Measurements from ENCODE around the gene RNF175. TPM values are rescaled to one million over a fixed set of nuclear protein-coding genes. Genes with fewer than 3 reads are reported as not detected.

RNF175 gene
- total RNA-seq, 4 donors from 2014 or later, result not detected

GRCh38 chr4:153679486-153679885 lies 80.3 kb downstream of the RNF175 start:
- no peak for TF ChIP-seq CTCF (IDR thresholded peaks at IDR 0.05; ENCODE audit: low read depth)

DNA sequence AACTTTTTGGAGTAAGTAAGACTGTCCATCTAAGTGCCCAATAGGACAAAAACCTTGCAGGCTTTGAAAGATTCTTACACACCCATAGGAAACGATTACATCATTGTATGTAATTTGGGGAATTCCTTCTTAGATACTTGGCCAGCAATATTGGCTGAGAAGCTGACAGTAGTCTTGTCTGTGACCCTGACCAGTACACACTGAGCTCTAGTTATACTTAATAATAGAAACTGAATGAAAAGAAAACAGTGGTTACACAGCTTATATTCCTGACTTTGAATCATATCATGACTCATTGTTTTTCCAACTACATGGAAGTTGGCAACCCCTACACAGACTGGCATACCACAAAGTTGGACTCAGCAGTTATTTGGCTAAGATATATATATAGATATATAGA lies 82.8 kb downstream of the RNF175 start:
- no peak for TF ChIP-seq CTCF (IDR thresholded peaks at IDR 0.05; ENCODE audit: low read depth)

GRCh38 chr4:153676486-153676885 lies 83.3 kb downstream of the RNF175 start:
- no peak for TF ChIP-seq CTCF (IDR thresholded peaks at IDR 0.05; ENCODE audit: low read depth)

- TF ChIP-seq CTCF (IDR thresholded peaks at IDR 0.05; ENCODE audit: low read depth), result no peak
Observed at GRCh38 chr4:153669838-153670237, 90.0 kb downstream of the RNF175 start.

- TF ChIP-seq CTCF (IDR thresholded peaks at IDR 0.05; ENCODE audit: low read depth), result no peak
Observed at GRCh38 chr4:153668647-153669046, 91.2 kb downstream of the RNF175 start.

DNA sequence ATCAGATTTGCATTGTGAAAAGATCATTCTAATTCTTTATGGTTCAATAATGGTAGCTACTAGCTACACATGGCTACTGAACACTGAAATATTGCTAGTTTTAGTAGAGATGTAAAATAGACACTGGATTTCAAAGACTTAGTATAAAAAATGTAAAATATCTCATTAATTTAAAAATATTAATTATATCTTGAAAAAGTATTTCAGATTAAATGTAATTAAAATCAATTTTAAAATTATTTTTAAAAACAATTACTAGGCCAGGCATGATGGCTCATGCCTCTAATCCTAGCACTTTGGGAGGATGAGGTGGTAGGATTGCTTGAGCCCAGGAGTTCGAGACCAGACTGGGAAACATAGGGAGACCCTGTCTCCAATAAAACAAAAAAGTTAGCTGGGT lies 96.2 kb downstream of the RNF175 start:
- TF ChIP-seq CTCF (IDR thresholded peaks at IDR 0.05; ENCODE audit: low read depth), result no peak

GRCh38 chr4:153661908-153662307 lies 97.9 kb downstream of the RNF175 start:
- no peak for TF ChIP-seq CTCF (IDR thresholded peaks at IDR 0.05; ENCODE audit: low read depth)
